ENCODE measurements around the gene AJM1. TPM values are rescaled to one million over a fixed set of nuclear protein-coding genes. Genes with fewer than 3 reads are reported as not detected.
A peak's percentile ranks its signal among the peaks of the same experiment; 100 is the strongest.

The AJM1 gene
- total RNA-seq, 1 donor = 1.3 TPM

DNA sequence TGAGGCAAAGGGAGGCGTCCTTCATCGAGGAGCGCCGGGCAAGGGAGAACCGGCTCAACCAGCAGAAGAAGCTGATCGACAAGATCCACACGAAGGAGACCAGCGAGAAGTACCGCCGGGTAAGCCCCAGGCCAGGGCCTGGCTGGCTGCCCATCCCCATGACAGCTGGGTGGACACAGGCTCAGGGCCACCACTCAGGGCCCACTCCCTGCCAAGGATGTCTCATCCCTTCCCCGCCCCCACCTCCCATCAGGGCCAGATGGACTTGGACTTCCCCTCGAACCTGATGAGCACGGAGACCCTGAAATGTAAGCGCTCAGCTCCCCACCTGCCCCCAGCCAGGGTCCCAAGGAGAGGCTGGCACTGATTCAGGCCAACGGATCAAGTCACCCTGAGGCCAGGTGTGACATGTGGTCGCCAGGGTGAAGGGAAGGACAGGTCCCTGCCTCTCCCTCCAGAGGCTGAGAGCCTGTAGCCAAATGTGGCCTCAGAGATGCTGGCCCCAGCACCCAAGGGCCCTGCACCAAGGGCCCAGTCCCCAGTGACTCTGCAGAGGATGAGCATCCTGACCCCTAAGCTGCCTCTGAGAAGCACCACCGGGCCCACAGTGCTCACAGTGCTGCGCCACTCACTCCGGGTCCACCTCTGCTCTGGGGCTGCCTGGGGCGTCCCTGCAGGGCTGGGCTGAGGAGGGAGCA, 37.6 kb upstream of the AJM1 start:
- no peak for DNase-seq (ENCODE audit: low read depth)
- TF ChIP-seq, protein P1, sequence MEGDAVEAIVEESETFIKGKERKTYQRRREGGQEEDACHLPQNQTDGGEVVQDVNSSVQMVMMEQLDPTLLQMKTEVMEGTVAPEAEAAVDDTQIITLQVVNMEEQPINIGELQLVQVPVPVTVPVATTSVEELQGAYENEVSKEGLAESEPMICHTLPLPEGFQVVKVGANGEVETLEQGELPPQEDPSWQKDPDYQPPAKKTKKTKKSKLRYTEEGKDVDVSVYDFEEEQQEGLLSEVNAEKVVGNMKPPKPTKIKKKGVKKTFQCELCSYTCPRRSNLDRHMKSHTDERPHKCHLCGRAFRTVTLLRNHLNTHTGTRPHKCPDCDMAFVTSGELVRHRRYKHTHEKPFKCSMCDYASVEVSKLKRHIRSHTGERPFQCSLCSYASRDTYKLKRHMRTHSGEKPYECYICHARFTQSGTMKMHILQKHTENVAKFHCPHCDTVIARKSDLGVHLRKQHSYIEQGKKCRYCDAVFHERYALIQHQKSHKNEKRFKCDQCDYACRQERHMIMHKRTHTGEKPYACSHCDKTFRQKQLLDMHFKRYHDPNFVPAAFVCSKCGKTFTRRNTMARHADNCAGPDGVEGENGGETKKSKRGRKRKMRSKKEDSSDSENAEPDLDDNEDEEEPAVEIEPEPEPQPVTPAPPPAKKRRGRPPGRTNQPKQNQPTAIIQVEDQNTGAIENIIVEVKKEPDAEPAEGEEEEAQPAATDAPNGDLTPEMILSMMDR (IDR thresholded peaks at IDR 0.05; ENCODE audit: insufficient read depth, low read length) = no peak
- H3K4me3 ChIP-seq (ENCODE audit: low read depth, low read length) = no peak overlapping the region

DNA sequence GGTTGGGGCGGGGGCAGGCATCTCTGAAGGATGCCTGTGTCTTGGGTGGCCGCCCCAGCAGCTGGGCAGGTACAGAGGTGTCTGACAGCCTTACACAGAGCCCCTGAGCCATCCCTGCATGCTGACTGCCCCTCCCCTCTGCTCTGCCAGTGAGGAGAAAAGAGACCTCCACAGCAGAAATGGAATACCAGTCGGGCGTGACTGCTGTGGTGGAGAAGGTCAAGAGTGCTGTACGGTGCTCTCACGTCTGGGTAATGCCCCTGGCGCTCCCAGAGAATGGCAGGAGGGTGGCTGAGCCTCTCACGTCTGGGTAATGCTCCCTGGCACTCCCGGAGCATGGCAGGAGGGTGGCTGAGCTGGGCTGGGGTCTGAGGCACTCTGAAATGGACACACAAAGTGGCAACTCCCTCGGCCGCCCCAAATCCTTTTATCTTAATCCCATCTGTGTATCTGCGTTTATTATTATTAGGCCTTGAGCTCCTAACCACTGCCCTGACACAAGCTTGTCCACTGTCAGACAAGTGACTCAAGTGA, 37.0 kb upstream of the AJM1 start:
- TF ChIP-seq, protein P1 (IDR thresholded peaks at IDR 0.05; ENCODE audit: insufficient read depth, low read length) = no peak
- DNase-seq (ENCODE audit: low read depth) = no peak
- H3K4me3 ChIP-seq (ENCODE audit: low read depth, low read length) = no peak overlapping the region

DNA sequence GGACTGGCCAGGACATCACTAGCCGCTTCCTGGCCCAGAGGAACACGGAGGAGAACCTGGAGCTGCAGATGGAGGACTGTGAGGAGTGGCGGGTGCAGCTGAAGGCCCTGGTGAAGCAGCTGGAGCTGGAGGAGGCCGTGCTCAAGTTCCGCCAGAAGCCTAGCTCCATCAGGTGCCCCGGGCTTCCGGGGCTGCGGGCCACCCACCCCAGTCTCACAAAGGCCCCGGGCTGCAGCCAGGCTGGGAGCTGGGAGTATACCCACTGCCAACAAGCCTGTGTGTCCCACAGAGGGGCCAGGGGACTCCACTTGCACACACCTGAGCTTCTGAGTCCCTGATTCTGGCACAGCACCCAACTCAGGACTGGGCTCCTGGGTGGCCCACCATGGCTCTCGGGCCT, 36.2 kb upstream of the AJM1 start:
- no peak for DNase-seq (ENCODE audit: low read depth)
- no peak overlapping the region for H3K4me3 ChIP-seq (ENCODE audit: low read depth, low read length)
- TF ChIP-seq, protein P1 (IDR thresholded peaks at IDR 0.05; ENCODE audit: insufficient read depth, low read length) = no peak

DNA sequence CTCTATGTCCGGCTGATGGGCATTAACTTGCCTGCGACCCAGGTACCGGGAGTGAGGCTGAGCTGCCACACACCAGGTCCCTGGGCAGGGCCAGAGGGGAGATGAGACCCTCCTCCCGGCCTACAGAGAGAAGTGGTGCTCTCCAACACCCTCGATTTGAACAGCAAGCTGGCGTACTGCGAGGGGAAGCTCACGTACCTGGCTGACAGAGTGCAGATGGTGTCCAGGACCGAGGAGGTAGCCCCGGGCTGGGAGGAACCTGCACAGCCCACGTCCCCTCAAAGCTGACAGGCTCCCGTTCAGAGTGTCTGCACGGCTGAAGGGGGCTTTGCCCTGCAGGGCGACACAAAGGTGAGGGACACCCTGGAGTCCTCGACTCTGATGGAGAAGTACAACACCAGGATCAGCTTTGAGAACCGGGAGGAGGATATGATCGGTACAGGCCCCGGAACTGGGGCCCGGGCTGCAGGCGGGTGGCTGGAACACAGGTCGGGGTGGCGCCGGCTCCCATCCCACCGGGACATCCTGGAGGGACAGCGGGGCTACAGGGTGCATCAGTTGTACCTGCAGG, 35.6 kb upstream of the AJM1 start:
- no peak for DNase-seq (ENCODE audit: low read depth)
- TF ChIP-seq, protein P1 (IDR thresholded peaks at IDR 0.05; ENCODE audit: insufficient read depth, low read length) = no peak
- H3K4me3 ChIP-seq (ENCODE audit: low read depth, low read length) = peak overlapping the region; percentile 75

DNA sequence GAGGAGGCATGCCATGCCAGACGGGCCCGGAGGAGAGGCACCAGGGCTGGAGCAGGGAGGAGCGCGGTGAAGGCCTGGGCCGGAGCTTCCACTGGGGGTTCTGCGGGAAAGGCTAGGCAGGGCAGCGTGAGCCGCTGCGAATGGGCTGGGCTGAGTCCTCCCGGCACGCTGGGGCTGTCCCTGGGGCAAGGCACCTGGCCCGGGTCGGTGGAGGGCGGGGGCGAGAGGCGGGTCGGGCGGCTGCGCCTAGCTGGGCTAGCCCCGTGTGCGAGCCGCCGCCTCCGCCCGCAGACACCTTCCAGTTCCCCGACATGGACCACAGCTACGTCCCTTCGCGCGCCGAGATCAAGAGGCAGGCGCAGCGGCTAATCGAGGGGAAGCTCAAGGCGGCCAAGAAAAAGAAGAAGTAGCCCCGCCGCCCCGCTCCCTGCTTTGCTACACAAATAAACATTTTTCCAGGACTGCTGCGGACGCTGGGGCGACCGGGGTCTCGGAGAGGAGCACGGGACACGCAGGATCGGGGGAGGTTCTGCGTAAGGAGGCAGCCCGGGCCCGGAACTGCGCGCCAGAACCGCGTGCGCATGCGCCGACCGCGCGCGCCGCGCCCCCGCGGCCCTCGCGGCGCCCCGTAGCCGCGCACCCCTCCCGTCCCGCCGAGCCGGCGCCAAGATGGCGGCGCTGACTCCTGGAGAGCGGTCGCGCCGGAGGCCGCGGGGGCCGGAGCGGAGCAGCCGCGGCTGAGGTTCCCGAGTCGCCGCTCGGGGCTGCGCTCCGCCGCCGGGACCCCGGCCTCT, 34.8 kb upstream of the AJM1 start, which contains the start of gene RABL6:
RABL6 (plus strand) TSS at position 668 of the 794 bp plus-strand sequence. CDS start 249 bp downstream, outside the sequence.
- H3K4me3 ChIP-seq (ENCODE audit: low read depth, low read length) = peak within 1 kb of the TSS; percentile 84
- TF ChIP-seq, protein P1 (IDR thresholded peaks at IDR 0.05; ENCODE audit: insufficient read depth, low read length) = no peak
- DNase-seq (ENCODE audit: low read depth) = peak; percentile 63

DNA sequence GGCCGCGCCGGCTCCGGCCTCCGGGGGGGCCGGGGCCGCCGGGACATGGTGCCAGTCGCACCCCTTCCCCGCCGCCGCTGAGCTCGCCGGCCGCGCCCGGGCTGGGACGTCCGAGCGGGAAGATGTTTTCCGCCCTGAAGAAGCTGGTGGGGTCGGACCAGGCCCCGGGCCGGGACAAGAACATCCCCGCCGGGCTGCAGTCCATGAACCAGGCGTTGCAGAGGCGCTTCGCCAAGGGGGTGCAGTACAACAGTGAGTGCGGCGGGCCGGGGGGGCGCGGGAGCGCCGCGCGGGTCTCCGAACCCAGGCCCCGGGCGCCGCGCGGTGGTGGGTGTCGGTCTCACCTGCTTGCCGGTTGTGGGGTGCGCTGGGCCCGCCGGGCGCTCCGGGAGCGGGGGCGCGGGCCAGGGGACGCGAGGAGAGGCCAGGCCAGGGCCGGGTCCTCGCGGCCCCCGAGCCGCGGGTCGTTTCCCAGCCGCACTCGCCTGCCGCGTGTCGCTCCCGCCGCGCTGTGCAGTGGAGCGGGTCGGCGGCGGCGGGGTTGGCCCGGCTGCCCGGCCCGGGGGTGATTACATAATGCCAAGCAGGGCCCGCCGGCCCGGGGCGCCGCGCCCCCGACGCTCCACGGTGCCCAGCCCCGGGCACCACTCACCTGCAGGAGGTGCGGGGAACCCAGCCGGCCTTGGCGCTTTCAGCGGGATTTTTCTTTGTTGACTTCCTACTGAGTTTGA, 34.0 kb upstream of the AJM1 start:
- H3K4me3 ChIP-seq (ENCODE audit: low read depth, low read length) = peak overlapping the region; percentile 84
- TF ChIP-seq, protein P1 (IDR thresholded peaks at IDR 0.05; ENCODE audit: insufficient read depth, low read length) = no peak
- DNase-seq (ENCODE audit: low read depth) = no peak

Data from fibroblast of the aortic adventitia (primary cell).